ENCODE results near the gene SFRP5.
A peak's percentile ranks its signal among the peaks of the same experiment; 100 is the strongest.

The SFRP5 gene

DNA sequence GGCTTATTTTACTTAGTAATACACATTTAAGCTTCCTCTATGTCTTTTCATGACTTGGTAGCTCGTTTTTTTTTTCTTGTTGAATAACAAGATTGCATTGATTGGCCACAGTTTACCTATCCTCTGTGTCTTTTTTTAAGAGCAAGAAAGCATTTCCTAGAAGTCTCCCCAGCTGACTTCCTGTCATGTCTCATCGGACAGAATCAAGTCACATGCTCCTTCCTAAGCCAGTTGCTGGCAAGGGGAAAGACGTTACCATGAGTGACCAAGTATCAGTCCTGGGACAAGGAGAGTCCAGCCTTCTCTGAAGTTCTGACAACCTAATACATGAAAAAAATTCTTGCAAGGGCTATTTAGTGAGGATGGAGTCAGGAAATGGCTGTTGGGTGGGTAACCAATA lies 24.9 kb upstream of the SFRP5 start:
- TF ChIP-seq, protein P1, sequence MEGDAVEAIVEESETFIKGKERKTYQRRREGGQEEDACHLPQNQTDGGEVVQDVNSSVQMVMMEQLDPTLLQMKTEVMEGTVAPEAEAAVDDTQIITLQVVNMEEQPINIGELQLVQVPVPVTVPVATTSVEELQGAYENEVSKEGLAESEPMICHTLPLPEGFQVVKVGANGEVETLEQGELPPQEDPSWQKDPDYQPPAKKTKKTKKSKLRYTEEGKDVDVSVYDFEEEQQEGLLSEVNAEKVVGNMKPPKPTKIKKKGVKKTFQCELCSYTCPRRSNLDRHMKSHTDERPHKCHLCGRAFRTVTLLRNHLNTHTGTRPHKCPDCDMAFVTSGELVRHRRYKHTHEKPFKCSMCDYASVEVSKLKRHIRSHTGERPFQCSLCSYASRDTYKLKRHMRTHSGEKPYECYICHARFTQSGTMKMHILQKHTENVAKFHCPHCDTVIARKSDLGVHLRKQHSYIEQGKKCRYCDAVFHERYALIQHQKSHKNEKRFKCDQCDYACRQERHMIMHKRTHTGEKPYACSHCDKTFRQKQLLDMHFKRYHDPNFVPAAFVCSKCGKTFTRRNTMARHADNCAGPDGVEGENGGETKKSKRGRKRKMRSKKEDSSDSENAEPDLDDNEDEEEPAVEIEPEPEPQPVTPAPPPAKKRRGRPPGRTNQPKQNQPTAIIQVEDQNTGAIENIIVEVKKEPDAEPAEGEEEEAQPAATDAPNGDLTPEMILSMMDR (IDR thresholded peaks at IDR 0.05; ENCODE audit: extremely low read depth, missing control alignments): no peak
- DNase-seq (ENCODE audit: low spot score): no peak

DNA sequence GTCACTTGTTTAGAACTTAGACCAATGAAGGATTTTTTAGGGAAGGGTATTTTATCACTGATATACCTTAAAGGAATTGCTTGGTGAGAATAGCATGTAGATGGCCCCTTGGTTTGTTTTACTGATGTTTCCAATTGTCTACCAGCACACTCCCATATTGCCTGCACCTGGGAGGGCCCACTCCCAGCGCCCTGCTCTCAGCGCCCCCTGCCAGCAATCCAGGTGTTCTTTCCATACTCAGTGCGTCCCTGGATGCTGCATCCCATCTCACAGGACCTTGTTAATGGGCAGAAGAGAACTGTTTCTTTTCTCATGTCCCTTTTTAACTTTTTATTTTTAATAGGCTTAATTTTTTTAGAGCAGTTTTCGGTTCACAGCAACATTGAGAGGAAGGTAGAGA lies 24.1 kb upstream of the SFRP5 start:
- TF ChIP-seq, protein P1 (IDR thresholded peaks at IDR 0.05; ENCODE audit: extremely low read depth, missing control alignments): no peak
- DNase-seq (ENCODE audit: low spot score): no peak

DNA sequence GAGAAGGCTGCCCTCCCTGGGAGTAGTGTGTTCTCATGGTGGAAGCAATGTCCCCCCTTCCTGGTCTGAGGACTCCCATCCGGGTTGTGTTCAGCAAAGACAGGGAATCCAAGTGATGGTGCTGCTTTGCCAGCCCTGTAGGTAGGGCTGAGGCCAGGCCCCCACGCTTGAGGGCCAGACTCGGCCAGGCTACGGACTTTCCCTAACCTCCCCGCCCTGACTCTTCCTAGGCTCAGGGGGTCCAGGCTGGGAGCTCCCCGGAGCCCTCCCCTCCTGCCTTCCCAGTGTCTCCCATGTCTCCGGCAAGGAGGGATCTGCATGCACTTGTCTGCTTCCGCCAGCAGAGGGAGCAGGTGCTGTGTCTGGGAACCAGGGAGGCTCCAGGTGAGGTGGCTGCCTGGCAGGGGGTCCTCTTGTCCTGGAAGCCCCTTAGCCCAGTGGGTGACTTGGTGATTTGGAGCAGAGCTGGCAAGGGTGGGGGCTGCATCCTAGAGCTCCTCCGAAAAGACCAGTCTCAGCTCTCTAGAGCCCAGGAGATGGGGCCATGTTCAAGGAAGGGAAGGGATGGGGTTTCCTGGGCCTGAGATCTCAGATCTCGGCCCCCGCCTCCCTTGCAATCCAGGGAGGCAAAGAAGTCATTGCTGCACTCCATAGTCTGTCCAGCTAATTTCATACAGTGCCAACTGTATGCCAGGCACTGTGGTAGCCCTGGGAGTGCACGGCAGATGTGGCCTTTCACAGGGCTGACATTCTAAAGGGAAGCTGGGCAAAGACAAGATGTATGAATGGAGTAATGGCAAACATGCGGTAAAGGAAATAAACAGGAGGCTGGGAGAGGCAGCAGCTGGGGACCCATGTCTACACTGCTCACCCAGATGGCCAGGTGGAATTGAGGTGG lies 20.3 kb upstream of the SFRP5 start:
- peak; percentile 79 for DNase-seq (ENCODE audit: low spot score)
- TF ChIP-seq, protein P1 (IDR thresholded peaks at IDR 0.05; ENCODE audit: extremely low read depth, missing control alignments): peak; percentile 74

DNA sequence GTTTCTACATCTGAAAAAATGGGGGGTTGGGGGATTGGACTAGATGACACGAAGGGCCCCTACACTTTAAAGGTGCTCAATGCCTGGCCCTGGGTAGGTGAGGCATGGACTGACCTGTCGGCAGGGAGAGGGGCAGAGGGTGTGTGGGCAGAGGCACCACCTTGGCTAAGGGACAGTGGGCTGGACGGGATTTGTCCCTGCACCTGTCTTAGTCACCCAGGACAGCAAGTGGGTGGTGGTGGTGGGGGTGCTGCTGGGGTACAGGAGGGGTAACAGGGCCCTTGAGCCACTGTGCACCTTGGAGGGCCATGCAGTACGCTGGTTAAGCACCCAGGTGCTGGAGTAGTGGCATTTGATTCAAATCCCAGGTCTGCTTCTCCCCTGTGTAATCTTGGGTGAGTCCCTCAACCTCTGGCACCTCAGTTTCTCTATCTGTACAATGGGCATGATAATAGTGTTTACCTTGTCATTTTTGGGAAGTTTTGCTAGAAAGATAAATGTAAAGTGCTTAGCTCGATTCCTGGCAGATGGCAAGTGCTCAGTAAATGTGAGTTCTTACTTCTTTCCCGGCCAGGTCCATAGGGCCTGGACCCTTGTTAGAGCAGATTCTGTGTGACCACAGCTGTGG lies 18.1 kb upstream of the SFRP5 start:
- DNase-seq (ENCODE audit: low spot score): no peak
- TF ChIP-seq, protein P1 (IDR thresholded peaks at IDR 0.05; ENCODE audit: extremely low read depth, missing control alignments): no peak

DNA sequence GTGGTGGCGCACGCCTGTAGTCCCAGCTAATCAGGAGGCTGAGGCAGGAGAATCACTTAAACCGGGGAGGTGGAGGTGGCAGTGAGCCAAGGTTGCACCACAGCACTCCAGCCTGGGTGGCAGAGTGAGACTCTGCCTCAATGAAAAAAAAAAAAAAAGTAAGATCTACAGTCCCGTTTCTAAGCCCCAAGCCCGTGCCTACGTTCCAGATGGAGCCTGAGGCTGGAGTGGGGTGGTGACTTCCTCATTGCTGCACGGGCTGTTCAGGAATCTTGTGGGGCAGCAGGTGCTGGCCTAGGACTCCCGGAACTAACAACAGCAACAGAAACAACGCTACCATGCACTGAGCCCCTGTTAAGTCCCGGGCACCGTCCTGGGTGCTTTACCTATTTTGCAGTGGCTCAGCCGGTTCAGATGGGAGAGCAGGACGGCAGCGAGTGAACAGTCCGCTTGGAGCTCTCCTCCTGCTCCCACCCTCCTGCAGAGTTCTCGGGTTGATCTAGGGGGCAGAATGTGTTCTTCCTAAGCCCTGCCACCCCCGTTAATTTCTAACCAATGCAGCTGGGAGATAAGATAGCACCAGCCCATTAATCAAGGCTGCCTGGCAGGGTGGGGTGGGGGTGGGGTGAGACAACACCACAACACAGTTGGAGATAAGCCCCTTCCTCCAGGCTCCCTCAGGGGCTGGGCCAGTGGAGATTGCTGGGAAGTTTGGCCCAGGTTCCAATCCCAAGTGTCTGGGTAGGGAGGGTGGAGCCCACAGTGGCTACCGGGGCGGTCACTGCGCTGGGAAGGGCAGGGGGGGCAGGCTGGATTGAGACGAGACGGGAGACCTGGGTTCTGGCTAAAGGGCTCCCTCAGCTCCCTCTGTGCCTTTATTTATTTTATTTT lies 17.0 kb upstream of the SFRP5 start:
- TF ChIP-seq, protein P1 (IDR thresholded peaks at IDR 0.05; ENCODE audit: extremely low read depth, missing control alignments): no peak
- DNase-seq (ENCODE audit: low spot score): no peak

DNA sequence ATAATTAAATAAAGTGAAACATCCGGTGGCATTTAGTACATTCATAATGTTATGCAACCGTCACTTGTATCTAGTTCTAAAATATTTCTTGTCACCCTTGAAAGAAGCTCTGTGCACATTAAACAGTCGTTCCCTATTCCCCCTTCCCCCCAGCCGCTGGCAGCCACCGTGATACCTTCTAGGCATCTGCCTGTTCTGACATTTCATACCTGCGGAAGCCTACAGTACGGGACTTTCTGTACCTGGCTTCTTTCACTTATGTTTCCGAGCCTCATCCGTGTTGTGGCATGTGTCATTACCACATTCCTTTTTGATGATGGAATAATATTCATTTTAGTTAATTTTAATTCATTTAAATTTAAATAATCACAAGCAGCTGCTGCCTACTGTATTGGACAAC lies 13.9 kb upstream of the SFRP5 start:
- TF ChIP-seq, protein P1 (IDR thresholded peaks at IDR 0.05; ENCODE audit: extremely low read depth, missing control alignments): no peak
- no peak for DNase-seq (ENCODE audit: low spot score)
